Duodenal mucosa (tissue), 2 donors: Measurements from ENCODE around the gene MAPK8IP3.
A peak's percentile ranks its signal among the peaks of the same experiment; 100 is the strongest.

Experiments
- H3K27ac ChIP-seq: one replicate; pipeline ENCODE4 v1.7.0; 2013; ENCODE audit warnings: low read depth, low read length
- H3K27me3 ChIP-seq, 2 donors: one replicate each; pipeline ENCODE4 v1.7.0; 2013; ENCODE audit warnings: low read length in 2 of 2, control low read depth in 1 of 2; ENCODE audit not compliant: insufficient read depth in 2 of 2, control insufficient read depth in 1 of 2
- H3K36me3 ChIP-seq, 2 donors: one replicate each; pipeline ENCODE4 v1.7.0; 2013; ENCODE audit warnings: low read length in 2 of 2, control low read depth in 1 of 2; ENCODE audit not compliant: insufficient read depth in 2 of 2, control insufficient read depth in 1 of 2
- H3K4me1 ChIP-seq, 2 donors: one replicate each; pipeline ENCODE4 v1.7.0; 2013; ENCODE audit warnings: low read length in 2 of 2, control low read depth in 1 of 2; ENCODE audit not compliant: insufficient read depth in 2 of 2, control insufficient read depth in 1 of 2
- H3K4me3 ChIP-seq, 2 donors: one replicate each; pipeline ENCODE4 v1.7.0; 2013; ENCODE audit warnings: low read length in 2 of 2, low read depth in 1 of 2
- H3K9ac ChIP-seq, 2 donors: one replicate each; pipeline ENCODE4 v1.7.0; 2013; ENCODE audit warnings: low read length in 2 of 2, low read depth in 1 of 2
- H3K9me3 ChIP-seq, 2 donors: one replicate each; pipeline ENCODE4 v1.7.0; 2013; ENCODE audit warnings: low read length in 2 of 2, control low read depth in 1 of 2; ENCODE audit not compliant: control insufficient read depth in 1 of 2

Gene MAPK8IP3

GRCh38 chr16:1777375-1778199, 71.6 kb downstream of the MAPK8IP3 start:
- Histone ChIP-seq H3K9me3 (no peaks in the 10 kb centered on the region), H3K4me1 (peaks cover 20 to 27% of the 10 kb centered on the region in 2 donors), H3K4me3 (no peak overlapping the region), H3K27me3 (no peaks in the 10 kb centered on the region), H3K27ac (no peak overlapping the region), H3K36me3 (peaks cover 7 to 51% of the 10 kb centered on the region in 2 donors), H3K9ac (no peak overlapping the region)

GRCh38 chr16:1778200-1779179, 72.5 kb downstream of the MAPK8IP3 start:
- H3K4me3 ChIP-seq, result no peak overlapping the region
- no peak overlapping the region for H3K27ac ChIP-seq
- H3K27me3 ChIP-seq, result no peaks in the 10 kb centered on the region
- no peaks in the 10 kb centered on the region for H3K9me3 ChIP-seq
- peaks cover 20 to 27% of the 10 kb centered on the region in 2 donors for H3K4me1 ChIP-seq
- H3K9ac ChIP-seq, result no peak overlapping the region
- peaks cover 7 to 51% of the 10 kb centered on the region in 2 donors for H3K36me3 ChIP-seq

- H3K27me3 ChIP-seq, result no peaks in the 10 kb centered on the region
- peaks cover 14 to 25% of the 10 kb centered on the region in 2 donors for H3K4me1 ChIP-seq
- H3K9ac ChIP-seq, result no peak overlapping the region
- peaks cover 7 to 51% of the 10 kb centered on the region in 2 donors for H3K36me3 ChIP-seq
- no peak overlapping the region for H3K27ac ChIP-seq
- H3K9me3 ChIP-seq, result no peaks in the 10 kb centered on the region
- H3K4me3 ChIP-seq, result no peak overlapping the region
Measured at GRCh38 chr16:1779234-1779701, 73.3 kb downstream of the MAPK8IP3 start.

GRCh38 chr16:1779741-1780676, 74.0 kb downstream of the MAPK8IP3 start:
- Histone ChIP-seq H3K36me3 (peaks cover 7 to 51% of the 10 kb centered on the region in 2 donors), H3K4me1 (peaks cover 8 to 20% of the 10 kb centered on the region in 2 donors), H3K9me3 (no peaks in the 10 kb centered on the region), H3K27me3 (no peaks in the 10 kb centered on the region), H3K27ac (no peak overlapping the region), H3K4me3 (no peak overlapping the region), H3K9ac (no peak overlapping the region)

- Histone ChIP-seq H3K36me3 (peaks cover 7 to 48% of the 10 kb centered on the region in 2 donors), H3K4me1 (peaks cover 8 to 23% of the 10 kb centered on the region in 2 donors), H3K9me3 (no peaks in the 10 kb centered on the region), H3K27me3 (no peaks in the 10 kb centered on the region), H3K27ac (no peak overlapping the region), H3K4me3 (no peak overlapping the region), H3K9ac (no peak overlapping the region)
Measured at GRCh38 chr16:1780677-1781072, 74.7 kb downstream of the MAPK8IP3 start.

GRCh38 chr16:1781254-1781653, 75.3 kb downstream of the MAPK8IP3 start:
- H3K4me1 ChIP-seq, result peaks cover 8 to 23% of the 10 kb centered on the region in 2 donors
- peak overlapping the region; percentile 76 to 80 for H3K4me3 ChIP-seq
- peaks cover 4 to 46% of the 10 kb centered on the region in 2 donors for H3K36me3 ChIP-seq
- H3K27me3 ChIP-seq, result no peaks in the 10 kb centered on the region
- H3K27ac ChIP-seq, result no peak overlapping the region
- no peaks in the 10 kb centered on the region for H3K9me3 ChIP-seq
- peak overlapping the region; percentile 48 to 63 for H3K9ac ChIP-seq

GRCh38 chr16:1781758-1782407, 75.9 kb downstream of the MAPK8IP3 start:
- no peaks in the 10 kb centered on the region for H3K9me3 ChIP-seq
- peaks cover 8 to 23% of the 10 kb centered on the region in 2 donors for H3K4me1 ChIP-seq
- H3K9ac ChIP-seq, result peak overlapping the region; percentile 48 to 63
- H3K27me3 ChIP-seq, result no peaks in the 10 kb centered on the region
- peak overlapping the region; percentile 75 for H3K27ac ChIP-seq
- H3K4me3 ChIP-seq, result peak overlapping the region; percentile 76 to 80
- peaks cover 4 to 47% of the 10 kb centered on the region in 2 donors for H3K36me3 ChIP-seq

- peaks cover 4 to 47% of the 10 kb centered on the region in 2 donors for H3K36me3 ChIP-seq
- H3K4me1 ChIP-seq, result peaks cover 8 to 23% of the 10 kb centered on the region in 2 donors
Measured at GRCh38 chr16:1782408-1783264, 76.6 kb downstream of the MAPK8IP3 start, which contains the start of the genes NUBP2 and SPSB3. Gene NUBP2, plus strand, starts transcription at chr16:1782960. Its CDS starts 61 bp downstream, at chr16:1783021. Gene SPSB3, minus strand, starts transcription at chr16:1782571. Its CDS starts 1,088 bp downstream, at chr16:1781483.

More at GRCh38 chr16:1782408-1783264, 76.6 kb downstream of the MAPK8IP3 start, which contains the start of the genes NUBP2 and SPSB3:
- Histone ChIP-seq H3K9ac (peak within 1 kb of the TSS; percentile 63 to 65), H3K4me3 (peak within 1 kb of the TSS; percentile 76 to 80), H3K9me3 (no peaks in the 10 kb centered on the region), H3K27me3 (no peaks in the 10 kb centered on the region), H3K27ac (peak within 1 kb of the TSS; percentile 75)
